ENCODE measurements around the gene ORMDL3. TPM values are rescaled to one million over a fixed set of nuclear protein-coding genes. Genes with fewer than 3 reads are reported as not detected.

The ORMDL3 gene
- total RNA-seq, 1 experiment from 2014 or later = 58.6 TPM

- no CpG with 5 or more reads among the region's 2 CpGs for WGBS (ENCODE audit: extremely low coverage, insufficient read length, low lambda C conversion rate)
- TF ChIP-seq, protein P1, sequence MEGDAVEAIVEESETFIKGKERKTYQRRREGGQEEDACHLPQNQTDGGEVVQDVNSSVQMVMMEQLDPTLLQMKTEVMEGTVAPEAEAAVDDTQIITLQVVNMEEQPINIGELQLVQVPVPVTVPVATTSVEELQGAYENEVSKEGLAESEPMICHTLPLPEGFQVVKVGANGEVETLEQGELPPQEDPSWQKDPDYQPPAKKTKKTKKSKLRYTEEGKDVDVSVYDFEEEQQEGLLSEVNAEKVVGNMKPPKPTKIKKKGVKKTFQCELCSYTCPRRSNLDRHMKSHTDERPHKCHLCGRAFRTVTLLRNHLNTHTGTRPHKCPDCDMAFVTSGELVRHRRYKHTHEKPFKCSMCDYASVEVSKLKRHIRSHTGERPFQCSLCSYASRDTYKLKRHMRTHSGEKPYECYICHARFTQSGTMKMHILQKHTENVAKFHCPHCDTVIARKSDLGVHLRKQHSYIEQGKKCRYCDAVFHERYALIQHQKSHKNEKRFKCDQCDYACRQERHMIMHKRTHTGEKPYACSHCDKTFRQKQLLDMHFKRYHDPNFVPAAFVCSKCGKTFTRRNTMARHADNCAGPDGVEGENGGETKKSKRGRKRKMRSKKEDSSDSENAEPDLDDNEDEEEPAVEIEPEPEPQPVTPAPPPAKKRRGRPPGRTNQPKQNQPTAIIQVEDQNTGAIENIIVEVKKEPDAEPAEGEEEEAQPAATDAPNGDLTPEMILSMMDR (conservative IDR thresholded peaks at IDR 0.05) = no peak
- H3K9me3 Mint-ChIP-seq = no peaks in the 10 kb centered on the region
- no peak overlapping the region for H3K23ac ChIP-seq (ENCODE audit: insufficient read length, low read depth, low read length)
- H4K91ac ChIP-seq (ENCODE audit: insufficient read length, low read depth, low read length) = no peak overlapping the region
- no peaks in the 10 kb centered on the region for H3K23me2 ChIP-seq (ENCODE audit: insufficient read length, low read depth, low read length, poor library complexity, severe bottlenecking)
- no peak overlapping the region for H2BK120ac ChIP-seq (ENCODE audit: low read depth, low read length, poor library complexity, severe bottlenecking)
- no peak overlapping the region for H3K4ac ChIP-seq (ENCODE audit: low read depth, low read length)
- H2AK5ac ChIP-seq (ENCODE audit: insufficient read length, low read length) = no peak overlapping the region
- no peaks in the 10 kb centered on the region for H3K4me1 ChIP-seq (ENCODE audit: insufficient read depth, low read length)
- peaks cover 30% of the 10 kb centered on the region for H3K27me3 Mint-ChIP-seq (ENCODE audit: low read depth)
- no peak overlapping the region for H2AFZ ChIP-seq (ENCODE audit: low read length)
- no peak overlapping the region for H3K4me3 Mint-ChIP-seq
- H4K8ac ChIP-seq (replicated peaks; ENCODE audit: insufficient read length, low read depth, low read length) = no peak overlapping the region
- no peak overlapping the region for H3K18ac ChIP-seq (ENCODE audit: insufficient read length, low read depth, low read length)
- H3K9me3 ChIP-seq (ENCODE audit: control insufficient read depth, low read depth, low read length) = no peaks in the 10 kb centered on the region
- H3K79me1 ChIP-seq (ENCODE audit: insufficient read depth, low read depth, low read length, poor library complexity, severe bottlenecking) = no peaks in the 10 kb centered on the region
- H3K36me3 Mint-ChIP-seq (ENCODE audit: insufficient read depth in 1 of 3, low read depth in 3 of 3) = no peaks in the 10 kb centered on the region
- no peak overlapping the region for H2BK15ac ChIP-seq (ENCODE audit: low read depth, low read length)
- H3K79me2 ChIP-seq (ENCODE audit: insufficient read depth, low read length) = no peaks in the 10 kb centered on the region
- no peak overlapping the region for H3T11ph ChIP-seq (ENCODE audit: low read length)
- H3K27ac Mint-ChIP-seq = no peak overlapping the region
- H4K5ac ChIP-seq (ENCODE audit: insufficient read length, low read depth, low read length) = no peak overlapping the region
- no peak overlapping the region for H3K4me2 ChIP-seq (ENCODE audit: insufficient read depth, insufficient read length, low read length)
- no peak overlapping the region for H3K14ac ChIP-seq (ENCODE audit: insufficient read depth, low read length)
- H2BK12ac ChIP-seq (ENCODE audit: insufficient read length, low read depth, low read length) = no peak overlapping the region
- no peak overlapping the region for H2BK5ac ChIP-seq (ENCODE audit: insufficient read length, low read length)
- H2BK20ac ChIP-seq (ENCODE audit: low read depth, low read length, poor library complexity, severe bottlenecking) = no peak overlapping the region
- H3K27me3 ChIP-seq (ENCODE audit: insufficient read depth, low read length) = no peaks in the 10 kb centered on the region
- no peak for DNase-seq
- peaks cover 0 to 4% of the 10 kb centered on the region in 2 experiments; a peak in 2 of 4 replicates for H3K4me1 Mint-ChIP-seq
- no peaks in the 10 kb centered on the region for H4K20me1 ChIP-seq (ENCODE audit: control insufficient read depth, insufficient read depth, insufficient read length)
- H3K9ac ChIP-seq (ENCODE audit: extremely low read depth, insufficient read length, low read length) = no peak overlapping the region
- H3K56ac ChIP-seq (ENCODE audit: insufficient read length, low read depth, low read length) = no peak overlapping the region
- H3K27ac ChIP-seq (ENCODE audit: insufficient read length, low read depth, low read length) = no peak overlapping the region
Measured at GRCh38 chr17:39889200-39889599, 38.2 kb downstream of the ORMDL3 start.

Measured in H9 (cell line).